Motor neuron (in vitro differentiated cells): ENCODE data around the gene ARHGDIG. TPM values are rescaled to one million over a fixed set of nuclear protein-coding genes. Genes with fewer than 3 reads are reported as not detected.
"Not testable (repeated sequence)": the region's sequence is repeated elsewhere in the genome, so short reads cannot be mapped to it uniquely, and the experiment has no call there.

Experiments used
- ATAC-seq, 8 experiments: fragments of 200-7000 bp; cut with Tn5 transposase; replicated peaks in 6 of 8; 2 replicates each; pipeline ENCODE4 v1.8.0; 2021; ENCODE audit warnings: mild to moderate bottlenecking in 8 of 8, moderate library complexity in 8 of 8
- H3K27ac ChIP-seq, 2 donors: fragments of 250-450 bp; sonication (Bioruptor Pico); 2 replicates each; pipeline ENCODE4 v1.9.0; 2021; ENCODE audit warnings: antibody characterized with exemption in 2 of 2, mild to moderate bottlenecking in 2 of 2, moderate library complexity in 1 of 2
- H3K4me1 ChIP-seq, 2 donors: fragments of 250-450 bp; sonication (Bioruptor Pico); replicated peaks in 1 of 2; 2 replicates each; pipeline ENCODE4 v1.6.1; 2021; ENCODE audit warnings: antibody characterized with exemption in 2 of 2, mild to moderate bottlenecking in 2 of 2, moderate library complexity in 1 of 2
- H3K4me3 ChIP-seq, 5 donors: fragments of 250-450 bp; sonication (Bioruptor Pico); 2 replicates each; pipeline ENCODE4 v1.9.0; 2021; ENCODE audit warnings: antibody characterized with exemption in 5 of 5, mild to moderate bottlenecking in 5 of 5, moderate library complexity in 4 of 5
- WGBS, 10 experiments: fragments of 450-650 bp; shearing (Covaris generic); methylation state at CpG; one replicate each; pipeline ENCODE4 v1.0.0; 2022; 5-methylcytosine and 5-hydroxymethylcytosine counted together
- in situ Hi-C, 9 experiments: fragments of 400-800 bp; cut with MboI; loops; one replicate each; pipeline ENCODE4 v1.15.0; 2021; ENCODE audit warnings: low sequenced_read_pairs in 9 of 9, low pct_unique_long_range_greater_than_20kb in 2 of 9; ENCODE audit not compliant: unreplicated experiment in 9 of 9
- total RNA-seq, 8 experiments: library from RNA; unstranded; fragments of 300-600 nt; gene quantifications; 2 replicates each; pipeline versions ENCODE4 v1.2.3 to v1.2.4, GENCODE V29; 2022

ARHGDIG gene
- total RNA-seq, 8 experiments from 2014 or later: 0.25 to 55.2 (median 8.5) TPM

DNA sequence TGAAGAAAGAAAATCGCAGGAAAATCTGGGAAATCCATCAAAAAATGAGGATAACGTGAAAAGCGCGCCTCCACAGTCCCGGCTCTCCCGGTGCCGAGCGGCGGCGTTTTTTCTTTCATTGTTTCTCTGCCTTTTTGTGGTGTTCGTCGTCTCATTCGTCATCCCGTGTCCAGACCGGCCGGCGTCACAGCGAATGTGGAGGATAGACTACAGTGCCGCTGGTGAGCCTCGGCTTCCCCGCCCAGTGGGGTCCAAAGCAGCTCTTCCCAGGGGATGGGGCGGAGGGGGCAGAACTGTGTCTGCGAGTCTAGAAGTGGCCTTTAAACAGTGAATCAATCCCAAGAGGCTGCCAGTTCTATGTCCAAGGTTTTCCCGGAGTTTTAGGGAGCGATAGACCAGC, 25.9 kb upstream of the ARHGDIG start:
- Histone ChIP-seq H3K4me1 (no peaks in the 10 kb centered on the region), H3K4me3 (no peak overlapping the region), H3K27ac (no peak overlapping the region)
- in situ Hi-C loops: no loop called here
- no peak for ATAC-seq
- WGBS, 10 experiments: 85 to 100% (median 100%) methylated on average over 1 to 14 of the region's 25 CpGs; no CpG with 5 or more reads in 3 of the 10 experiments

DNA sequence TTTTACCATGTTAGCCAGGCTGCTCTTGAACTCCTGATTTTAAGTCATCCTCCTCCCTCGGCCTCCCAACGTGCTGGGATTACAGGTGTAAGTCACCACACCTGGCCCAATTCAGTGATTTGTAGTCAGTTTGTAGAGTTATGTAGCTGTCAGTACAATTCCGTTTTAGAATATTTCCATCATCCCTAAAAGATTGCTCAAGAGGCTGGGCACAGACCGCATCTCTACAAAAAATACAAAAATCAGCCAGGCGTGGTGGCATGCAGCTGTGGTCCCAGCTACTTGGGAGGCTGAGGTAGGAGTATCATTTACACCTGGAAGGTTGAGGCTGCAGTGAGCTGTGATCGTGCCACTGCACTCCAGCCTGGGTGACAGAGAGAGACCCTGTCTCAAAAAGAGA, 25.2 kb upstream of the ARHGDIG start:
- no peak for ATAC-seq
- WGBS, 10 experiments: 90 to 100% (median 100%) methylated on average over 1 to 4 of the region's 6 CpGs; no CpG with 5 or more reads in 1 of the 10 experiments
- Histone ChIP-seq H3K27ac (no peak overlapping the region), H3K4me3 (no peak overlapping the region), H3K4me1 (no peaks in the 10 kb centered on the region)
- in situ Hi-C loops: no loop called here

DNA sequence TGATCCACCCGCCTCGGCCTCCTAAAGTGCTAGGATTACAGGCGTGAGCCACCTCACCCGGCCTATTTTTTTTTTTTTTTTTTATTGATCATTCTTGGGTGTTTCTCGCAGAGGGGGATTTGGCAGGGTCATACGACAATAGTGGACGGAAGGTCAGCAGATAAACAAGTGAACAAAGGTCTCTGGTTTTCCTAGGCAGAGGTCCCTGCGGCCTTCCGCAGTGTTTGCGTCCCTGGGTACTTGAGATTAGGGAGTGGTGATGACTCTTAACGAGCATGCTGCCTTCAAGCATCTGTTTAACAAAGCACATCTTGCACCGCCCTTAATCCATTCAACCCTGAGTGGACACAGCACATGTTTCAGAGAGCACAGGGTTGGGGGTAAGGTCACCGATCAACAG, 22.3 kb upstream of the ARHGDIG start:
- ATAC-seq, H3K27ac ChIP-seq, H3K4me3 ChIP-seq, in situ Hi-C loops, H3K4me1 ChIP-seq: not testable (repeated sequence)
- WGBS, 10 experiments: 83 to 100% (median 93%) methylated on average over 2 to 5 of the region's 13 CpGs; no CpG with 5 or more reads in 6 of the 10 experiments

DNA sequence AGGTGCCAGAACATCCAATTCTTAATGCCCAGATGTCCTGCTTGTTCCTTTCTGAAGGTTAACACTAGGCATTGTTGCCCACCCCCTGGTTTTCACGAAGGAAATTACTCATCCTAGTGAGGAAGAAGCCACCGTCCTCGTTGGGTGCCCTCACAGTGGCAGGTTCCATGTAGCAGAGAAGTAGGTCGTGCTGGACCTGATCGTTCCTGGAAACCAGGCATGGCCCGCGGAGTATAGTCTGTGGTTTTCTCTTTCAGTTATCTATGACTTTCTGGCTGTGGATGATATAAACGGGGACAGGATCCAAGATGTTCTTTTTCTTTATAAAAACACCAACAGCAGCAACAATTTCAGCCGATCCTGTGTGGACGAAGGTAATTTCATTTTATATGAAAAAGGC, 21.2 kb upstream of the ARHGDIG start:
- Histone ChIP-seq H3K4me3 (no peak overlapping the region), H3K27ac (no peak overlapping the region), H3K4me1 (no peaks in the 10 kb centered on the region)
- 73 to 100% (median 92%) methylated on average over 1 to 10 of the region's 10 CpGs; no CpG with 5 or more reads in 1 of the 10 experiments for WGBS, 10 experiments
- in situ Hi-C loops: no loop called here
- ATAC-seq: no peak

DNA sequence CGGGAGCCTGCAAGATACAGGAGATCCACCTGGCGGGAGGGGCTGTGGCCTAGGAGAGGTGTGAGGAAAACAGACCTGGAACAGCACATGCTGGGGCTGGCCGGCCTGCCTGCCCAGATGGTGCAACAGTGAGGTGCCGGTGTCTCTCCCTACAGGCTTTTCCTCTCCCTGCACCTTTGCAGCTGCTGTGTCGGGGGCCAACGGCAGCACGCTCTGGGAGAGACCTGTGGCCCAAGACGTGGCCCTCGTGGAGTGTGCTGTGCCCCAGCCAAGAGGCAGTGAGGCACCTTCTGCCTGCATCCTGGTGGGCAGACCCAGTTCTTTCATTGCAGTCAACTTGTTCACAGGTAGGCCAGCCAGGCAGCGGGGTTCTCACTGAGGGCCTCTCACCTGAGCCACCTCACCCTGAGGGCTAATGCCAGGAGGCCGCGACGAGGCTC, 20.6 kb upstream of the ARHGDIG start:
- in situ Hi-C loops: no loop called here
- 80 to 100% methylated on average over 1 of the region's 13 CpGs; no CpG with 5 or more reads in 8 of the 10 experiments for WGBS, 10 experiments
- ATAC-seq: no peak
- Histone ChIP-seq H3K27ac (no peak overlapping the region), H3K4me3 (no peak overlapping the region), H3K4me1 (no peaks in the 10 kb centered on the region)

DNA sequence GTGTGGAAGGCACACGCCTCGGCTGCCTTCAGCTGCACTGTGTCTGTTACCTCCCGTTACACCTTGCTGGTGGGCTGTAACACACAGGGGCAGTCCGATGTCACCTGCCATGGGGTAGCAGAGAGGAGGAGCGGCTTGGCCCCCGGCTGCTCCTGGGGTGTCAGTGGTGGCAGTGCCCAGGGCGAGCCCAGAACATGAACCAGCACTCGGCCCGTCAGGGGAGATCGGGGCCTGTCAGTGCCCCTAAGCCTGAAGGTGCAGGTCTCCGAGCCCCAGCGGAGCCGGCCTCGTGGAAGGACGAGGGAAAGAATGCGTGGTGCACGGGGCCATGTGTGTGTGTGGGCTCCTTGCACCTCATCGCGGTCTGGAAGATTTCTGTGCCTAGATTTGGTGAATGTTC, 20.1 kb upstream of the ARHGDIG start:
- WGBS, 10 experiments: 88 to 100% (median 91%) methylated on average over 2 to 8 of the region's 19 CpGs; no CpG with 5 or more reads in 4 of the 10 experiments

DNA sequence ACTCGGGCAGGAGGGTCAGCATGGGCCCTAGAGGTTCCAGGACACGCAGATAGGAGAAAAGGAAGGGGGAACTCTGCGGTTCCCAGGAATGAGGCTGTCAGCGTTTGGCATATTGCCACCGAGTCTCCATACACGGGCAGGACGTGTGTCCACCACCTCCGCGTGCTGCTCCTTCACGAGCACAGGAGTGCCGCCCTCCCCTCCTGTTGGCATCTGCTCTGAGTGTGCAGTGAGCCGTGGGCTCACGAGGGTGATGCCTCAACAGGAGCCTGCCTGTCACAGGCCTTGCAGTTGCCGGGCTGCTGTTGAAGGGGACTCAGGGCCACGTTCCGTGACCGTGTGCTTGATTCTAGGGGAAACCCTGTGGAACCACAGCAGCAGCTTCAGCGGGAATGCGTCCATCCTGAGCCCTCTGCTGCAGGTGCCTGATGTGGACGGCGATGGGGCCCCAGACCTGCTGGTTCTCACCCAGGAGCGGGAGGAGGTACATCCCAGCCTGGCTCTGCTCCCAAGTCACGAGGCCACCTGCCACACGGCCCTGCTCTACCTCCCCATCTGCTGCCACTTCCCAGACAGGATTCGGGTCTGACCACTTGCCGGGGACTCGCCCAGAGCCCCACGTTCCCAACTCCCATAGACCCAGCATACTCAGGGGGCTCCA, 19.2 kb upstream of the ARHGDIG start:
- no peaks in the 10 kb centered on the region for H3K4me1 ChIP-seq
- H3K4me3 ChIP-seq: no peak overlapping the region
- no peak overlapping the region for H3K27ac ChIP-seq
- WGBS, 10 experiments: 100% methylated on average over 2 to 3 of the region's 28 CpGs; no CpG with 5 or more reads in 8 of the 10 experiments
- no peak for ATAC-seq
- in situ Hi-C loops: no loop called here

More for the DNA sequence above, 20.1 kb upstream of the ARHGDIG start:
- H3K4me1 ChIP-seq: no peaks in the 10 kb centered on the region
- ATAC-seq: no peak
- in situ Hi-C loops: no loop called here
- no peak overlapping the region for H3K4me3 ChIP-seq
- H3K27ac ChIP-seq: no peak overlapping the region

DNA sequence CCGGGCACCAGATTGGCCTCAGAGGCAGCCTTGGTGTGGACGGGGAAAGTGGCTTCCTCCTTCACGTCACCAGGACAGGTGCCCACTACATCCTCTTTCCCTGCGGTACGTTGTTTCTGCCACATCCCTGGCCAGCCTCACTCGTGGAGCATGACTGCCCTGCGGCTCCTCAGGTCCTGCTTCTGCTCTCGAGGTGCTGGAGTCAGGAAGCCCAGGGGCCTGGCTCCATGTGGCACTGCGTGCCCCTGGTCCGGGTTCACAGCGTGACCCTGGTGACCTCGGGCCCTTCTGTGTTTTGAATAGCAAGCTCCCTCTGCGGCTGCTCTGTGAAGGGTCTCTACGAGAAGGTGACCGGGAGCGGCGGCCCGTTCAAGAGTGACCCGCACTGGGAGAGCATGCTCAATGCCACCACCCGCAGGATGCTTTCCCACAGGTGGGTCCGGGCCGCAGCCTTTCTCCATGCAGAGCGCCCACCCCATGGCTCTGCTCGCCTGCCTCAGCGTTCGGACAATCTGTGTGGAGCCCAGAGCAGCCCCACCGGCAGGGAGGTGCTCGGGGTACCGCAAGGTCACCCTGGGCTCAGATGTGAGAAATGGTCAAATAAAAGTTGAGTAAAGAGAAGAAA, 18.2 kb upstream of the ARHGDIG start:
- ATAC-seq: no peak
- 80 to 100% (median 94%) methylated on average over 1 to 10 of the region's 29 CpGs; no CpG with 5 or more reads in 3 of the 10 experiments for WGBS, 10 experiments
- Histone ChIP-seq H3K27ac (no peak overlapping the region), H3K4me1 (no peaks in the 10 kb centered on the region), H3K4me3 (no peak overlapping the region)
- in situ Hi-C loops: no loop called here

DNA sequence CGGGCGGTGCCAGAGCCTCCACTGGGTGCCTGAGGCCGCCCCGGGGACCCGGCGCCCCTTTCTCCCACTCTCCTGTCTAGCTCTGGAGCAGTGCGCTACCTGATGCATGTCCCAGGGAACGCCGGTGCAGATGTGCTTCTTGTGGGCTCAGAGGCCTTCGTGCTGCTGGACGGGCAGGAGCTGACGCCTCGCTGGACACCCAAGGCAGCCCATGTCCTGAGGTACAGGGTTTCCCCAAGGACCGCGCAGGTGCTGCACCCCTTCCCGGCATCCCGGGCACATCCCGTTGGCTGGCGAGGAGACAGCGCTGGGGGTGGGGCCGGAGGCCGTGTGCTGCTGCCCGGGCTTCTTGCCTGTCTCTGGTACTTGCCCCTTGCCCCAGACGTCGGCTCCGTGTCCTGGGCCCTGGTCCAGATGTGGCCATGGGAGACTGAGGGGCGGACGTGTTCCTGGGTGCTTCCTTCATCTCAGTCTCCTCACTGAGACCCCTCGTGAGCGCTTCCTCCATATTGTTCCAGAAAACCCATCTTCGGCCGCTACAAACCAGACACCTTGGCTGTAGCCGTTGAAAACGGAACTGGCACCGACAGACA, 17.1 kb upstream of the ARHGDIG start:
- H3K27ac ChIP-seq: no peak overlapping the region
- no peak overlapping the region for H3K4me3 ChIP-seq
- no peak for ATAC-seq
- 90 to 100% (median 100%) methylated on average over 1 to 6 of the region's 35 CpGs; no CpG with 5 or more reads in 5 of the 10 experiments for WGBS, 10 experiments
- in situ Hi-C loops: no loop called here
- no peaks in the 10 kb centered on the region for H3K4me1 ChIP-seq

DNA sequence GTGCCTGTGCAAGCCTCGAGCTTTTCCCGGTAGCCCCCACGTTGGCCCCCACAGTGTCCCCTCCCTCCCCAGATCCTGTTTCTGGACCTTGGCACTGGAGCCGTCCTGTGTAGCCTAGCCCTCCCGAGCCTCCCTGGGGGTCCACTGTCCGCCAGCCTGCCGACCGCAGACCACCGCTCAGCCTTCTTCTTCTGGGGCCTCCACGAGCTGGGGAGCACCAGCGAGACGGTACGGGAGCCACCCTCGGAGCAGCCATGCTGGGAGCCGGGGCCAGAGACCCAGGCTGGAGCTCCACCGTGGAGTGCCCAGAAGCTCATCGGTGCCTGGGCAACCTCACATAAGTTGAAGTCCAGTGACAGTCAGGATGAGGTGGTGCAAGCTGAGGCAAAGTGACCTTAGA, 16.4 kb upstream of the ARHGDIG start:
- WGBS, 10 experiments: 96% methylated on average over 5 of the region's 17 CpGs; no CpG with 5 or more reads in 9 of the 10 experiments
- in situ Hi-C loops: no loop called here
- no peak for ATAC-seq

DNA sequence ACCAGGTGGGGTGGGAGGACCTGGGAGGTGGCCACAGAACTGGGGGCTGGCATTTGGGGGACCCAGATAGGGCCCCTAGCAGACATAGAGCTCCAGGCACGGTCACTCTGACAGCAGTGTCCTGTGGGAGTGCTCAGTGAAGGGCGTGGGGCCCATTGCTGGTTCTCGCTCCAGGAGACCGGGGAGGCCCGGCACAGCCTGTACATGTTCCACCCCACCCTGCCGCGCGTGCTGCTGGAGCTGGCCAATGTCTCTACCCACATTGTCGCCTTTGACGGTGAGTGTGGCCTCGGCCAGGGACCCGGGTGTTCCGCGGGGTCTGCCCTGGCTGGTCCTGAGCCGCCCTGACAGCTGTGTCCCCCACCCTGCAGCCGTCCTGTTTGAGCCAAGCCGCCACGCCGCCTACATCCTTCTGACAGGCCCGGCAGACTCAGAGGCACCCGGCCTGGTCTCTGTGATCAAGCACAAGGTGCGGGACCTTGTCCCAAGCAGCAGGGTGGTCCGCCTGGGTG, 15.9 kb upstream of the ARHGDIG start:
- no peak overlapping the region for H3K4me3 ChIP-seq
- no peaks in the 10 kb centered on the region for H3K4me1 ChIP-seq
- no peak overlapping the region for H3K27ac ChIP-seq
- WGBS, 10 experiments: 90% methylated on average over 2 to 6 of the region's 23 CpGs; no CpG with 5 or more reads in 8 of the 10 experiments
- no peak for ATAC-seq
- in situ Hi-C loops: no loop called here

More for the DNA sequence above, 16.4 kb upstream of the ARHGDIG start:
- Histone ChIP-seq H3K4me3 (no peak overlapping the region), H3K4me1 (no peaks in the 10 kb centered on the region), H3K27ac (no peak overlapping the region)

DNA sequence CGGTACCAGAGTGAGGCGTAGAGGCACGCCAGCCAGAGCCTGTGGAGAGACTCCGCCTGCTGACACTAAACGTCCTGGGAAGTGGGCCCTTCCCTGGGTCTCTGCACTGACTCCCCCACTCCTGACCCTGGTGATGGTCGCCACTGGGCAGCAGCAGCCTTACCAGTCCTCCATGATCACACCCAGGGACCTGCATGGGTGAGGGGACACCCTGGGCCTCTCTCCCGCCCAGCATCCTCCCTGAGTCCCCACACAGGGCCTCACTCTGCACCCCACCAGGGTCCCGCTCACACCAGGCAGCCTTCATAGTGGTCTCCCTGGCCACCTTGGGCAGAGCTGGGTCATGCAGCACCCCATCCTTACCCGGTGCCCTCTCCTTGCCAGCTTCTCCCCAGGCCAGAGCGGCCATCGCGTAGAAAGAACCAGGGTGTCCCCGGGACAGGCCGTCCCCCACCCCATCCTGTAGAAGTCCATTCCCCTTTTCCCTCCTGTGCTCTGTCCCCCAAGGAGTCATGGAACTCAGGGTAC, 15.3 kb upstream of the ARHGDIG start:
- in situ Hi-C loops: no loop called here
- ATAC-seq: no peak

DNA sequence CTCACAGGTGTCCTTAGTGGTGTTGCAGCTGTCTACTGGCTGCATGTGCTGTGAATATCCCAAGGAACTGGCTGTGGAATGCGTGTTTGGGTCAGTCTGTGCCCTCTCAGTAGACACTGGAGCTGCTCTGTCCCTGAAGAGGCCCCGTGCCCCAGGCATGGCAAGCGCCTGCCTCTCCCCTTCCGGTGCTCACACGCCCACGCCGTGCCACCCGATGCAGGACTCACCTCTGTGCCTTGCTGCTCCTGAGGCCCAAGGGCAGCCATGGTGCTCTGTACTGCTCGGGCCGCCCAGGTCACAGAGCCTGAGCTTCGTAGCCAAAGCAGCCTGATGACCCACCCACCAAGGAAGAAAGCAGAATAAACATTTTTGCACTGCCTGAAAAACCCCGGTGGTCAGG, 14.7 kb upstream of the ARHGDIG start:
- H3K4me3 ChIP-seq: no peak overlapping the region
- in situ Hi-C loops: no loop called here
- 60 to 100% (median 80%) methylated on average over 1 to 5 of the region's 12 CpGs; no CpG with 5 or more reads in 4 of the 10 experiments for WGBS, 10 experiments
- ATAC-seq: peak in 3 of 8 experiments; percentile 2 to 35 (median 31)
- no peaks in the 10 kb centered on the region for H3K4me1 ChIP-seq
- no peak overlapping the region for H3K27ac ChIP-seq

More for the DNA sequence above, 15.3 kb upstream of the ARHGDIG start:
- no peak overlapping the region for H3K27ac ChIP-seq
- 100% methylated on average over 1 of the region's 14 CpGs; no CpG with 5 or more reads in 9 of the 10 experiments for WGBS, 10 experiments
- no peak overlapping the region for H3K4me3 ChIP-seq
- H3K4me1 ChIP-seq: no peaks in the 10 kb centered on the region
